SK-N-SH (cell line): Measurements from ENCODE around the gene RPL13.

ENCODE experiments used
- CTCF ChIP-seq: fragments of 200-600 bp; sonication (generic); IDR thresholded peaks from 2 replicates; pipeline ENCODE4 v1.6.1; 2017; ENCODE audit warnings: antibody characterized with exemption, mild to moderate bottlenecking, moderate library complexity
- EP300 ChIP-seq, 2 experiments: IDR thresholded peaks; 2 replicates each; pipeline versions ENCODE4 v1.4.0 to v1.6.1; 2012; ENCODE audit warnings: borderline replicate concordance in 1 of 2, low read depth in 1 of 2, low read length in 1 of 2
- EZH2phosphoT487 ChIP-seq: fragments of 200-600 bp; sonication (generic); IDR thresholded peaks from 2 replicates; pipeline ENCODE4 v1.6.1; 2017; ENCODE audit warnings: low read depth, mixed run types, mild to moderate bottlenecking, antibody characterized with exemption, moderate library complexity, borderline replicate concordance
- JUND ChIP-seq: IDR thresholded peaks from 2 replicates; pipeline ENCODE4 v1.4.0; 2012
- MEF2A ChIP-seq: IDR thresholded peaks from 2 replicates; pipeline ENCODE4 v1.4.0; 2012; ENCODE audit warnings: low read depth, borderline replicate concordance
- NFIC ChIP-seq: IDR thresholded peaks from 2 replicates; pipeline ENCODE4 v1.4.0; 2012; ENCODE audit warnings: borderline replicate concordance
- NRF1 ChIP-seq: IDR thresholded peaks from 2 replicates; pipeline ENCODE4 v1.6.1; 2012; ENCODE audit warnings: low read depth, mild to moderate bottlenecking, low read length
- POLR2AphosphoS5 ChIP-seq: IDR thresholded peaks from 2 replicates; pipeline ENCODE4 v1.6.1; 2012; ENCODE audit warnings: low read depth, low read length
- REST ChIP-seq: IDR thresholded peaks from 2 replicates; pipeline ENCODE4 v1.6.1; 2012; ENCODE audit warnings: mild to moderate bottlenecking, low read depth, low read length, moderate library complexity
- RFX5 ChIP-seq: IDR thresholded peaks from 2 replicates; pipeline ENCODE4 v1.6.1; 2012; ENCODE audit warnings: mild to moderate bottlenecking, improper control_type of control experiment, low read length
- SIN3A ChIP-seq: IDR thresholded peaks from 2 replicates; pipeline ENCODE4 v1.6.1; 2012; ENCODE audit warnings: low read depth, mild to moderate bottlenecking, low read length, moderate library complexity, borderline replicate concordance
- USF1 ChIP-seq: IDR thresholded peaks from 2 replicates; pipeline ENCODE4 v1.4.0; 2012; ENCODE audit warnings: low read depth, borderline replicate concordance

GRCh38 chr16:89537549-89537925, 22.9 kb upstream of the RPL13 start:
- no peak for TF ChIP-seq EZH2phosphoT487
- TF ChIP-seq REST = no peak
- no peak for TF ChIP-seq RFX5
- TF ChIP-seq USF1 = no peak
- TF ChIP-seq CTCF = no peak
- no peak for TF ChIP-seq EP300 (IDR thresholded peaks at IDR 0.05; ENCODE audit: borderline replicate concordance in 1 of 2, low read depth in 1 of 2, low read length in 1 of 2)
- TF ChIP-seq NFIC = no peak
- no peak for TF ChIP-seq NRF1
- no peak for TF ChIP-seq SIN3A
- TF ChIP-seq POLR2AphosphoS5 = no peak
- no peak for TF ChIP-seq JUND
- no peak for TF ChIP-seq MEF2A
